Measurements from ENCODE around the gene DOCK4. TPM values are rescaled to one million over a fixed set of nuclear protein-coding genes. Genes with fewer than 3 reads are reported as not detected.

The DOCK4 gene
- total and polyA plus RNA-seq, 2 of the 8 experiments (the other 6 are each of a cell fraction or from before 2014, with no cell fraction given) = 5.1 to 23.6 TPM

- H3K27me3 ChIP-seq (replicated peaks in 1 of 4; ENCODE audit: control insufficient read depth in 3 of 4, extremely low read depth in 1 of 4, insufficient read depth in 3 of 4, low read length in 3 of 4) = no peaks in the 10 kb centered on the region
- H3K14ac ChIP-seq (ENCODE audit: insufficient read length) = no peak overlapping the region
- H3K9me3 ChIP-seq (ENCODE audit: insufficient read depth in 2 of 2, low read depth in 1 of 2, low read length in 1 of 2) = no peaks in the 10 kb centered on the region
- no peak overlapping the region for H4K91ac ChIP-seq (replicated peaks; ENCODE audit: insufficient read length, low read length)
- H4K8ac ChIP-seq (ENCODE audit: extremely low read depth, insufficient read depth, low read length) = no peak overlapping the region
- no peak overlapping the region for H3K4me3 ChIP-seq (ENCODE audit: extremely low read depth in 1 of 4, insufficient read depth in 2 of 4, low read depth in 3 of 4, low read length in 4 of 4)
- no peak overlapping the region for H2BK120ac ChIP-seq (replicated peaks; ENCODE audit: low read depth, low read length)
- no peak for TF ChIP-seq CHD2 (IDR thresholded peaks at IDR 0.05; ENCODE audit: low read length)
- no peak for TF ChIP-seq BACH1 (IDR thresholded peaks at IDR 0.05; ENCODE audit: low read length)
- TF ChIP-seq SIX5 (IDR thresholded peaks at IDR 0.05; ENCODE audit: low read depth, low read length) = no peak
- no peak for TF ChIP-seq SP1 (IDR thresholded peaks at IDR 0.05; ENCODE audit: low read depth, low read length)
- TF ChIP-seq BCL11A (IDR thresholded peaks at IDR 0.05; ENCODE audit: low read depth in 2 of 2, low read length in 2 of 2) = no peak
- TF ChIP-seq YY1 (IDR thresholded peaks at IDR 0.05; ENCODE audit: low read depth, low read length) = no peak
- TF ChIP-seq ZNF274 (IDR thresholded peaks at IDR 0.05; ENCODE audit: borderline replicate concordance, extremely low read depth, low read length) = no peak
- no peak for TF ChIP-seq SIRT6 (IDR thresholded peaks at IDR 0.05; ENCODE audit: low read length)
- TF ChIP-seq TEAD4 (IDR thresholded peaks at IDR 0.05; ENCODE audit: low read depth, low read length) = no peak
- TF ChIP-seq CREB1 (IDR thresholded peaks at IDR 0.05) = no peak
- no peak for TF ChIP-seq CTBP2 (IDR thresholded peaks at IDR 0.05; ENCODE audit: borderline replicate concordance, insufficient read depth, insufficient read length, low read length)
- no peak for TF ChIP-seq TAF1 (IDR thresholded peaks at IDR 0.05; ENCODE audit: low read depth, low read length)
- TF ChIP-seq CBX8 (IDR thresholded peaks at IDR 0.05; ENCODE audit: borderline replicate concordance, low read depth, low read length) = no peak
- no peak for TF ChIP-seq ATF3 (IDR thresholded peaks at IDR 0.05; ENCODE audit: insufficient read depth, low read depth, low read length)
- no peak for TF ChIP-seq HDAC2 (IDR thresholded peaks at IDR 0.05; ENCODE audit: borderline replicate concordance in 1 of 2, low read depth in 2 of 2, low read length in 2 of 2)
- H2BK12ac ChIP-seq (ENCODE audit: low read depth, low read length) = no peak overlapping the region
- no peak overlapping the region for H3K9ac ChIP-seq (replicated peaks in 1 of 4; ENCODE audit: extremely low read depth in 1 of 4, low read depth in 3 of 4, low read length in 3 of 4)
- H2BK15ac ChIP-seq (ENCODE audit: low read length) = no peak overlapping the region
- no peak overlapping the region for H4K5ac ChIP-seq (ENCODE audit: insufficient read length, low read depth, low read length)
- no peaks in the 10 kb centered on the region for H3K36me3 ChIP-seq (ENCODE audit: control insufficient read depth in 2 of 4, insufficient read depth in 4 of 4, low read length in 3 of 4)
- ChIA-PET POLR2A (ENCODE audit: partially characterized antibody) (no interaction called here), CTCF (ENCODE audit: partially characterized antibody) (no interaction called here)
- no peak overlapping the region for H3K56ac ChIP-seq (replicated peaks; ENCODE audit: insufficient read length, low read depth, low read length)
- WGBS, 2 experiments (ENCODE audit: extremely low coverage in 1 of 2, insufficient coverage in 1 of 2, insufficient read length in 1 of 2, insufficient replicate concordance in 2 of 2, low coverage in 1 of 2, low lambda C conversion rate in 2 of 2, missing lambda C conversion rate in 1 of 2) = 81% methylated on average over 8 of the region's 8 CpGs; no CpG with 5 or more reads in 1 of the 2 experiments
- H3K79me1 ChIP-seq (ENCODE audit: low read depth, low read length) = no peaks in the 10 kb centered on the region
- H2AK5ac ChIP-seq (ENCODE audit: low read depth, low read length) = no peak overlapping the region
- no peak overlapping the region for H2BK5ac ChIP-seq (ENCODE audit: low read depth, low read length)
- no peak overlapping the region for H3K23ac ChIP-seq (ENCODE audit: insufficient read length)
- peaks cover 0 to 2% of the 10 kb centered on the region in 2 experiments; a peak in 1 of 4 replicates for H3K79me2 ChIP-seq (ENCODE audit: control insufficient read depth in 1 of 2, insufficient read depth in 2 of 2, low read length in 2 of 2)
- no peak overlapping the region for H2BK20ac ChIP-seq (ENCODE audit: low read length)
- no peak for DNase-seq (ENCODE audit: low read depth in 1 of 2, low spot score in 2 of 2)
- H3K27ac ChIP-seq (ENCODE audit: low read depth, low read length) = no peak overlapping the region
- no peak overlapping the region for H2AFZ ChIP-seq (ENCODE audit: low read length)
- H3K4ac ChIP-seq (replicated peaks; ENCODE audit: insufficient read length, low read depth, low read length) = no peak overlapping the region
- H3K4me2 ChIP-seq (ENCODE audit: insufficient read depth in 1 of 2, low read depth in 2 of 2, low read length in 2 of 2) = no peak overlapping the region
- H3K4me1 ChIP-seq (replicated peaks in 1 of 4; ENCODE audit: control insufficient read depth in 3 of 4, insufficient read depth in 4 of 4, low read length in 3 of 4) = no peaks in the 10 kb centered on the region
- no peaks in the 10 kb centered on the region for H4K20me1 ChIP-seq (replicated peaks in 1 of 2; ENCODE audit: control insufficient read depth in 1 of 2, insufficient read depth in 2 of 2, low read length in 2 of 2)
- no peaks in the 10 kb centered on the region for H3K23me2 ChIP-seq (ENCODE audit: low read depth, low read length)
- no peak for FAIRE-seq
- no peak overlapping the region for H3K18ac ChIP-seq (ENCODE audit: extremely low read depth, low read length)
These were observed 113.9 kb downstream of the DOCK4 start for GRCh38 chr7:112092306-112092705.

Data from H1 (cell line).